HL-60 (cell line): ENCODE measurements around the gene ZFAND4.
"Not testable (repeated sequence)": the region's sequence is repeated elsewhere in the genome, so short reads cannot be mapped to it uniquely, and the experiment has no call there.

Experiments used
- DNase-seq, 2 experiments: peaks; one replicate each; pipeline ENCODE4 v3.0.0-alpha.2; 2010 to 2020; ENCODE audit warnings: low read depth in 1 of 2, low spot score in 1 of 2
- H3K27ac ChIP-seq: fragments of 250-450 bp; sonication (Bioruptor Pico); replicated peaks from 2 replicates; pipeline ENCODE4 v1.5.1; 2020; ENCODE audit warnings: mild to moderate bottlenecking, moderate library complexity
- H3K27me3 ChIP-seq: fragments of 250-450 bp; sonication (Bioruptor Pico); 2 replicates; pipeline ENCODE4 v1.5.1; 2021; ENCODE audit warnings: mild to moderate bottlenecking, moderate library complexity; ENCODE audit not compliant: insufficient read depth, poor library complexity, severe bottlenecking
- H3K4me3 ChIP-seq: replicated peaks from 2 replicates; pipeline ENCODE4 v1.5.1; 2011; ENCODE audit warnings: mild to moderate bottlenecking, control low read depth, low read length; ENCODE audit not compliant: insufficient read depth
- CTCF ChIP-seq: IDR thresholded peaks from one replicate; pipeline ENCODE4 v1.5.1; 2011; ENCODE audit warnings: low read length, control low read depth, inconsistent platforms; ENCODE audit not compliant: insufficient read depth
- GABPA ChIP-seq: IDR thresholded peaks from 2 replicates; pipeline ENCODE4 v1.6.1; 2012; ENCODE audit warnings: low read depth
- POLR2AphosphoS5 ChIP-seq: IDR thresholded peaks from 2 replicates; pipeline ENCODE4 v1.6.1; 2012; ENCODE audit warnings: low read depth
- SPI1 ChIP-seq: IDR thresholded peaks from 2 replicates; pipeline ENCODE4 v1.6.1; 2012; ENCODE audit warnings: low read depth, mild to moderate bottlenecking, borderline replicate concordance
- TF ChIP-seq, protein P1 (sequence below): IDR thresholded peaks from 2 replicates; pipeline ENCODE4 v1.6.1; 2012; ENCODE audit warnings: low read depth; ENCODE audit not compliant: insufficient replicate concordance

ZFAND4 gene

GRCh38 chr10:45602082-45602730 lies 70.4 kb downstream of the ZFAND4 start:
- Histone ChIP-seq H3K27ac (no peak overlapping the region), H3K27me3 (peaks cover 8% of the 10 kb centered on the region), H3K4me3 (no peak overlapping the region)
- DNase-seq, result no peak
- TF ChIP-seq CTCF, result no peak
- no peak for TF ChIP-seq POLR2AphosphoS5
- TF ChIP-seq SPI1, result no peak
- TF ChIP-seq GABPA, result no peak
- TF ChIP-seq, protein P1, sequence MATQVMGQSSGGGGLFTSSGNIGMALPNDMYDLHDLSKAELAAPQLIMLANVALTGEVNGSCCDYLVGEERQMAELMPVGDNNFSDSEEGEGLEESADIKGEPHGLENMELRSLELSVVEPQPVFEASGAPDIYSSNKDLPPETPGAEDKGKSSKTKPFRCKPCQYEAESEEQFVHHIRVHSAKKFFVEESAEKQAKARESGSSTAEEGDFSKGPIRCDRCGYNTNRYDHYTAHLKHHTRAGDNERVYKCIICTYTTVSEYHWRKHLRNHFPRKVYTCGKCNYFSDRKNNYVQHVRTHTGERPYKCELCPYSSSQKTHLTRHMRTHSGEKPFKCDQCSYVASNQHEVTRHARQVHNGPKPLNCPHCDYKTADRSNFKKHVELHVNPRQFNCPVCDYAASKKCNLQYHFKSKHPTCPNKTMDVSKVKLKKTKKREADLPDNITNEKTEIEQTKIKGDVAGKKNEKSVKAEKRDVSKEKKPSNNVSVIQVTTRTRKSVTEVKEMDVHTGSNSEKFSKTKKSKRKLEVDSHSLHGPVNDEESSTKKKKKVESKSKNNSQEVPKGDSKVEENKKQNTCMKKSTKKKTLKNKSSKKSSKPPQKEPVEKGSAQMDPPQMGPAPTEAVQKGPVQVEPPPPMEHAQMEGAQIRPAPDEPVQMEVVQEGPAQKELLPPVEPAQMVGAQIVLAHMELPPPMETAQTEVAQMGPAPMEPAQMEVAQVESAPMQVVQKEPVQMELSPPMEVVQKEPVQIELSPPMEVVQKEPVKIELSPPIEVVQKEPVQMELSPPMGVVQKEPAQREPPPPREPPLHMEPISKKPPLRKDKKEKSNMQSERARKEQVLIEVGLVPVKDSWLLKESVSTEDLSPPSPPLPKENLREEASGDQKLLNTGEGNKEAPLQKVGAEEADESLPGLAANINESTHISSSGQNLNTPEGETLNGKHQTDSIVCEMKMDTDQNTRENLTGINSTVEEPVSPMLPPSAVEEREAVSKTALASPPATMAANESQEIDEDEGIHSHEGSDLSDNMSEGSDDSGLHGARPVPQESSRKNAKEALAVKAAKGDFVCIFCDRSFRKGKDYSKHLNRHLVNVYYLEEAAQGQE, result no peak

DNA sequence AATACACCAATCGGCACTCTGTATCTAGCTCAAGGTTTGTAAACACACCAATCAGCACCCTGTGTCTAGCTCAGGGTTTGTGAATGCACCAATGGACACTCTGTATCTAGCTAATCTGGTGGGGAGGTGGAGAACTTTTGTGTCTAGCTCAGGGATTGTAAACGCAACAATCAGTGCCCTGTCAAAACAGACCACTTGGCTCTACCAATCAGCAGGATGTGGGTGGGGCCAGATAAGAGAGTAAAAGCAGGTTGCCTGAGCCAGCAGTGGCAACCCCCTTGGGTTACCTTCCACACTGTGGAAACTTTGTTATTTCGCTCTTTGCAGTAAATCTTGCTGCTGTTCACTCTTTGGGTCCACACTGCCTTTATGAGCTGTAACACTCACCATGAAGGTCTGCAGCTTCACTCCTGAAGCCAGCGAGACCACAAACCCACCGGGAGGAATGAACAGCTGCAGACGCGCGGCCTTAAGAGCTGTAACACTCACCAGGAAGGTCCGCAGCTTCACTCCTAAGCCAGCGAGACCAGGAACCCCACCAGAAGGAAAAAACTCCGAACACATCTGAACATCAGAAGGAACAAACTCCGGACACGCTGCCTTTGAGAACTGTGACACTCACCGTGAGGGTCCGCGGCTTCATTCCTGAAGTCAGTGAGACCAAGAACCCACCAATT lies 71.2 kb downstream of the ZFAND4 start:
- H3K4me3 ChIP-seq, H3K27ac ChIP-seq, H3K27me3 ChIP-seq, DNase-seq: not testable (repeated sequence)

- not testable (repeated sequence) for H3K4me3 ChIP-seq, H3K27me3 ChIP-seq, DNase-seq, H3K27ac ChIP-seq
Observed at GRCh38 chr10:45600337-45601253, 72.0 kb downstream of the ZFAND4 start.

DNA sequence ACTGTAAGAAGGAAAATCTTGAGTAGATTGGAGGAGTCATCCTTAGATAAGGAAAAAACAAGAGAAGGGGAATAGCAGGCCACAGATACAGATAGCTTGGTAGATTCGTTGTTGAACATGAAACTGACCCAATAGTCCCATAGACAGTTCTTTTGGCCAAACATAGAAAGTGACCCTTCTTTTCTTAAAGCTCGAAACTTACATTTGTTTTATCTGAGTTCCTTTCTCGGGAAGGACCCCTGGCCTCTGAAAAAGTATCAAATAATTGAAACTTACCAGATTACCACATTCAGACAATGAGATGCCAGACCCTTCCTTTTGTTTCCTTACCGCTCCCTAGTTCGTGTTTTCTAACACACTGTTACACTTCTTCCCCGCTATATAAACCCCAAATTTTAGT lies 72.9 kb downstream of the ZFAND4 start:
- TF ChIP-seq CTCF (no peak), GABPA (no peak), POLR2AphosphoS5 (no peak), SPI1 (no peak)
- TF ChIP-seq, protein P1, result no peak
- Histone ChIP-seq H3K27ac (no peak overlapping the region), H3K27me3 (peaks cover 8% of the 10 kb centered on the region), H3K4me3 (no peak overlapping the region)
- no peak for DNase-seq
